ENCODE data around the gene PDZD2.

DNA sequence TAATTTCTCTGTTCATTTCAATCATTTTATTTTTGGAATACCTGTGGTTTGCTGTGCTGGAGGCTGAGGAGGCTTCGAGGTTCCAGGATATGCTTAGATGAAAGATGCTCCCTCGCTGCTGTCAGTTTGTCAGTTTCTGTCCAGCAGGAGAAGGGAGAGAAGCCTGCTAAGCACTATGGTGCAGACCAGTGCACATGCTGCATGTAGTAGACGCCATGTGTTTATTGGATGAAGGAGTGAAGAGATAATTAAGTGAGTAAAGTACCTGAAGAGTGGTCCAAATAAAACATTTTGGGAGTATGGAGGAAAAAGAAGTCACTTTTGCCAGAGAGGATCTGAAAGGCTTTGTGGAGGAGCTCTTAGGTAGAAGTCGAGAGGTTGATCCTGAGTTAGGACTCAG is 2.1 kb downstream of the PDZD2 start:
- no peak for TF ChIP-seq EZH2 (IDR thresholded peaks at IDR 0.05; ENCODE audit: borderline replicate concordance, low read depth, low read length, poor library complexity, severe bottlenecking)
- no peak for TF ChIP-seq CTCF (conservative IDR thresholded peaks at IDR 0.05; ENCODE audit: low read depth, low read length)
